NCI-H524 (cell line): ENCODE measurements around the gene STAB2.
"Not testable (repeated sequence)": the region's sequence is repeated elsewhere in the genome, so short reads cannot be mapped to it uniquely, and the experiment has no call there.

Source experiments
- DNase-seq, 2 experiments: peaks; one replicate each; lab custom pipeline; 2025; lab: John Stamatoyannopoulos, UW

Gene STAB2

GRCh38 chr12:103809639-103810038, 222.6 kb downstream of the STAB2 start:
- not testable (repeated sequence) for DNase-seq

GRCh38 chr12:103810111-103810510, 223.0 kb downstream of the STAB2 start:
- DNase-seq: peak in 1 of 2 experiments; percentile 4

GRCh38 chr12:103811791-103812190, 224.7 kb downstream of the STAB2 start:
- DNase-seq: no peak

GRCh38 chr12:103812789-103813188, 225.7 kb downstream of the STAB2 start:
- no peak for DNase-seq

- DNase-seq: no peak
These were observed 226.4 kb downstream of the STAB2 start for GRCh38 chr12:103813426-103813825.

- DNase-seq: no peak
These were observed 226.9 kb downstream of the STAB2 start for GRCh38 chr12:103813949-103814348.

GRCh38 chr12:103814436-103814835, 227.4 kb downstream of the STAB2 start:
- DNase-seq: no peak
